Endothelial cell of umbilical vein (primary cell): ENCODE data around the gene C16orf78.

Experiments
- EZH2 ChIP-seq: IDR thresholded peaks from 2 replicates; pipeline ENCODE4 v1.6.1; 2012; ENCODE audit warnings: borderline replicate concordance, low read depth, mild to moderate bottlenecking, moderate library complexity, low read length, inconsistent platforms; ENCODE audit not compliant: severe bottlenecking
- FOS ChIP-seq: IDR thresholded peaks from 2 replicates; pipeline ENCODE4 v1.6.1; 2011; ENCODE audit warnings: mild to moderate bottlenecking, low read length, moderate library complexity, borderline replicate concordance; ENCODE audit not compliant: insufficient read depth
- GATA2 ChIP-seq: IDR thresholded peaks from 2 replicates; pipeline ENCODE4 v1.7.0; 2011; ENCODE audit warnings: low read depth, mild to moderate bottlenecking, moderate library complexity, mixed read lengths, low read length; ENCODE audit not compliant: insufficient read length, insufficient read depth
- JUN ChIP-seq: IDR thresholded peaks from 2 replicates; pipeline ENCODE4 v1.6.1; 2011; ENCODE audit warnings: borderline replicate concordance, low read depth; ENCODE audit not compliant: insufficient read length, insufficient read depth
- MYC ChIP-seq: IDR thresholded peaks from one replicate; pipeline ENCODE4 v1.6.1; 2011; ENCODE audit warnings: mild to moderate bottlenecking, low read depth, low read length
- POLR2A ChIP-seq: IDR thresholded peaks from 2 replicates; pipeline ENCODE4 v1.6.1; 2012; ENCODE audit warnings: low read depth, mild to moderate bottlenecking, control low read depth, low read length
- POLR2AphosphoS5 ChIP-seq: IDR thresholded peaks from 2 replicates; pipeline ENCODE4 v1.6.1; 2012; ENCODE audit warnings: low read depth, mild to moderate bottlenecking, control low read depth, low read length, moderate library complexity; ENCODE audit not compliant: insufficient read depth
- TF ChIP-seq, protein P1 (sequence below), 2 donors: IDR thresholded peaks; 1 replicate in 1 of 2; 2 replicates in 1 of 2; pipeline ENCODE4 v1.5.1; 2011; ENCODE audit warnings: low read length in 2 of 2, mild to moderate bottlenecking in 2 of 2, moderate library complexity in 2 of 2, control low read depth in 1 of 2, inconsistent platforms in 1 of 2, low read depth in 1 of 2; ENCODE audit not compliant: insufficient read depth in 1 of 2; ENCODE audit errors: extremely low read depth in 1 of 2
- TF ChIP-seq, protein P2 (sequence below): IDR thresholded peaks from 2 replicates; pipeline ENCODE4 v1.6.1; 2011; ENCODE audit not compliant: insufficient read depth, insufficient read length

DNA sequence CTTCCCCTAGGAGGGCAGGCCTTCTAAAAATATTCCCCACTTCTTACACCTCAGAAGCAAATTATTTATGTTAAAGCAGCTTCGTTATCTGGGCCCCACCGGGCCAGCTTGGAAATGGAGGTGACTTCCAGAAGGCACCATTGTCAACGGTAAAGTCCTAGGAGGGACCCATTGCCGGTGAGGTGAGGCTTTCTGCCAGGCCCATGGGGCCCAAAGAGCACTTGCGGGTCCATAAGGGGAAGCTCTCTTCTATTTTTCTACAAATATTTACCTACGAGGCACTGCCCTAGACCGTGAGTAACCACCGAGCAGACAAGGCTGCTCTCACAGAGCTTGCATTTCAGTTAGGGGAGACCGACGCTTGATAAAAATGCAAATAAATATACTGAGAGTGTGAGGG lies 41.5 kb downstream of the C16orf78 start:
- TF ChIP-seq POLR2A = no peak
- TF ChIP-seq FOS = no peak
- TF ChIP-seq, protein P1, sequence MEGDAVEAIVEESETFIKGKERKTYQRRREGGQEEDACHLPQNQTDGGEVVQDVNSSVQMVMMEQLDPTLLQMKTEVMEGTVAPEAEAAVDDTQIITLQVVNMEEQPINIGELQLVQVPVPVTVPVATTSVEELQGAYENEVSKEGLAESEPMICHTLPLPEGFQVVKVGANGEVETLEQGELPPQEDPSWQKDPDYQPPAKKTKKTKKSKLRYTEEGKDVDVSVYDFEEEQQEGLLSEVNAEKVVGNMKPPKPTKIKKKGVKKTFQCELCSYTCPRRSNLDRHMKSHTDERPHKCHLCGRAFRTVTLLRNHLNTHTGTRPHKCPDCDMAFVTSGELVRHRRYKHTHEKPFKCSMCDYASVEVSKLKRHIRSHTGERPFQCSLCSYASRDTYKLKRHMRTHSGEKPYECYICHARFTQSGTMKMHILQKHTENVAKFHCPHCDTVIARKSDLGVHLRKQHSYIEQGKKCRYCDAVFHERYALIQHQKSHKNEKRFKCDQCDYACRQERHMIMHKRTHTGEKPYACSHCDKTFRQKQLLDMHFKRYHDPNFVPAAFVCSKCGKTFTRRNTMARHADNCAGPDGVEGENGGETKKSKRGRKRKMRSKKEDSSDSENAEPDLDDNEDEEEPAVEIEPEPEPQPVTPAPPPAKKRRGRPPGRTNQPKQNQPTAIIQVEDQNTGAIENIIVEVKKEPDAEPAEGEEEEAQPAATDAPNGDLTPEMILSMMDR (IDR thresholded peaks at IDR 0.05; ENCODE audit: extremely low read depth in 1 of 2, insufficient read depth in 1 of 2, low read depth in 1 of 2, low read length in 2 of 2) = no peak
- TF ChIP-seq, protein P2, sequence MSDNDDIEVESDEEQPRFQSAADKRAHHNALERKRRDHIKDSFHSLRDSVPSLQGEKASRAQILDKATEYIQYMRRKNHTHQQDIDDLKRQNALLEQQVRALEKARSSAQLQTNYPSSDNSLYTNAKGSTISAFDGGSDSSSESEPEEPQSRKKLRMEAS = no peak
- TF ChIP-seq GATA2 = no peak
- no peak for TF ChIP-seq EZH2
- no peak for TF ChIP-seq POLR2AphosphoS5
- TF ChIP-seq MYC = no peak
- TF ChIP-seq JUN = no peak
